ENCODE results near the gene SPTBN1.

- no peak for TF ChIP-seq ZNF274 (IDR thresholded peaks at IDR 0.05; ENCODE audit: low read depth, low read length)
- no peak for TF ChIP-seq YY1 (IDR thresholded peaks at IDR 0.05; ENCODE audit: insufficient read depth, insufficient read length)
- no peak for TF ChIP-seq SUZ12 (IDR thresholded peaks at IDR 0.05; ENCODE audit: extremely low read depth, insufficient read depth, insufficient read length)
These were observed 80.6 kb downstream of the SPTBN1 start for GRCh38 chr2:54536720-54537119.
